H1 (cell line): Measurements from ENCODE around the gene CAMTA1.

Experiments
- ATF3 ChIP-seq: IDR thresholded peaks from 2 replicates; pipeline ENCODE4 v1.6.1; 2011; ENCODE audit warnings: low read depth, mild to moderate bottlenecking, low read length; ENCODE audit not compliant: insufficient read depth
- CEBPB ChIP-seq: IDR thresholded peaks from 2 replicates; pipeline ENCODE4 v1.6.1; 2012; ENCODE audit warnings: low read depth, low read length
- CHD7 ChIP-seq: fragments of 300-600 bp; sonication (generic); IDR thresholded peaks from 2 replicates; pipeline ENCODE4 v1.7.1; 2012; ENCODE audit warnings: low read length, moderate library complexity, mild to moderate bottlenecking, inconsistent platforms; ENCODE audit not compliant: insufficient replicate concordance
- CTCF ChIP-seq, 3 experiments: IDR thresholded peaks; 1 replicate in 2 of 3; 2 replicates in 1 of 3; pipeline versions ENCODE4 v1.5.1 to v1.6.1; 2011; ENCODE audit warnings: low read length in 3 of 3, mild to moderate bottlenecking in 3 of 3, inconsistent platforms in 2 of 3, low read depth in 1 of 3, moderate library complexity in 1 of 3; ENCODE audit not compliant: insufficient read depth in 1 of 3; ENCODE audit errors: control extremely low read depth in 1 of 3
- EP300 ChIP-seq, 2 experiments: IDR thresholded peaks; 1 replicate in 1 of 2; 2 replicates in 1 of 2; pipeline ENCODE4 v1.6.1; 2011 to 2012; ENCODE audit warnings: low read depth in 2 of 2, low read length in 2 of 2, mild to moderate bottlenecking in 2 of 2, borderline replicate concordance in 1 of 2, inconsistent platforms in 1 of 2, moderate library complexity in 1 of 2
- EZH2 ChIP-seq: fragments of 200-600 bp; sonication (generic); IDR thresholded peaks from 2 replicates; pipeline ENCODE4 v1.7.1; 2012; ENCODE audit warnings: low read depth, mild to moderate bottlenecking, moderate library complexity, low read length, inconsistent platforms; ENCODE audit not compliant: severe bottlenecking
- MAFK ChIP-seq: IDR thresholded peaks from 2 replicates; pipeline ENCODE4 v1.6.1; 2012; ENCODE audit warnings: low read depth, mild to moderate bottlenecking, improper control_type of control experiment, low read length
- POLR2A ChIP-seq, 2 experiments: IDR thresholded peaks; 1 replicate in 1 of 2; 2 replicates in 1 of 2; pipeline ENCODE4 v1.6.1; 2011; ENCODE audit warnings: low read depth in 2 of 2, low read length in 2 of 2, mild to moderate bottlenecking in 2 of 2; ENCODE audit errors: control extremely low read depth in 1 of 2
- RAD21 ChIP-seq, 2 experiments: IDR thresholded peaks in 1 of 2; conservative IDR thresholded peaks in 1 of 2; 2 replicates each; pipeline ENCODE4 v1.6.1; 2011; ENCODE audit warnings: low read depth in 2 of 2, low read length in 2 of 2, improper control_type of control experiment in 1 of 2, inconsistent platforms in 1 of 2, mild to moderate bottlenecking in 1 of 2, moderate library complexity in 1 of 2
- SIN3A ChIP-seq, 2 experiments: IDR thresholded peaks in 1 of 2; conservative IDR thresholded peaks in 1 of 2; 2 replicates each; pipeline ENCODE4 v1.6.1; 2011 to 2012; ENCODE audit warnings: low read length in 2 of 2, improper control_type of control experiment in 1 of 2, low read depth in 1 of 2, mild to moderate bottlenecking in 1 of 2
- SP2 ChIP-seq: IDR thresholded peaks from 2 replicates; pipeline ENCODE4 v1.6.1; 2012; ENCODE audit warnings: mild to moderate bottlenecking, low read length, inconsistent platforms
- TAF7 ChIP-seq: optimal IDR thresholded peaks from 2 replicates; pipeline ENCODE3; 2011; ENCODE audit warnings: low read depth, mild to moderate bottlenecking, inconsistent platforms, low read length, moderate library complexity, borderline replicate concordance

GRCh38 chr1:7581754-7582459, 796.7 kb downstream of the CAMTA1 start:
- no peak for TF ChIP-seq ATF3
- TF ChIP-seq MAFK, result no peak
- TF ChIP-seq POLR2A (IDR thresholded peaks at IDR 0.05; ENCODE audit: control extremely low read depth in 1 of 2, low read depth in 2 of 2, low read length in 2 of 2), result no peak
- no peak for TF ChIP-seq CTCF (IDR thresholded peaks at IDR 0.05; ENCODE audit: control extremely low read depth in 1 of 3, insufficient read depth in 1 of 3, low read depth in 1 of 3, low read length in 3 of 3)
- TF ChIP-seq SP2, result no peak
- TF ChIP-seq RAD21 (IDR thresholded peaks at IDR 0.05 in 1 of 2, conservative IDR thresholded peaks at IDR 0.05 in 1 of 2; ENCODE audit: low read depth in 2 of 2, low read length in 2 of 2), result 0 out of 4 replicates have a peak, but pooled peaks have one; percentile 6 to 14
- TF ChIP-seq TAF7, result no peak
- no peak for TF ChIP-seq SIN3A (conservative IDR thresholded peaks at IDR 0.05 in 1 of 2, IDR thresholded peaks at IDR 0.05 in 1 of 2; ENCODE audit: low read depth in 1 of 2, low read length in 2 of 2)
- no peak for TF ChIP-seq EP300 (IDR thresholded peaks at IDR 0.05; ENCODE audit: borderline replicate concordance in 1 of 2, low read depth in 2 of 2, low read length in 2 of 2)
- TF ChIP-seq EZH2, result no peak
- no peak for TF ChIP-seq CHD7
- no peak for TF ChIP-seq CEBPB
